Suprapubic skin (tissue), 4 donors: ENCODE measurements around the gene LEMD3. TPM values are rescaled to one million over a fixed set of nuclear protein-coding genes. Genes with fewer than 3 reads are reported as not detected.

Experiments
- DNase-seq, 2 donors: peaks; one replicate each; pipeline ENCODE4 v3.0.0-alpha.2; 2019; ENCODE audit warnings: low spot score in 2 of 2
- H3K27ac ChIP-seq: fragments of 200-600 bp; sonication (generic); one replicate; pipeline ENCODE4 v1.5.1; 2019
- H3K27me3 ChIP-seq: fragments of 200-600 bp; sonication (generic); one replicate; pipeline ENCODE4 v1.5.1; 2019
- H3K36me3 ChIP-seq: fragments of 200-600 bp; sonication (generic); one replicate; pipeline ENCODE4 v1.5.1; 2019
- H3K4me1 ChIP-seq: fragments of 200-600 bp; sonication (generic); one replicate; pipeline ENCODE4 v1.5.1; 2019
- H3K4me3 ChIP-seq: fragments of 200-600 bp; sonication (generic); one replicate; pipeline ENCODE4 v1.5.1; 2019; ENCODE audit warnings: mild to moderate bottlenecking
- H3K9me3 ChIP-seq: fragments of 200-600 bp; sonication (generic); one replicate; pipeline ENCODE4 v1.5.1; 2019
- EP300 ChIP-seq: sonication (generic); formaldehyde crosslinking; IDR thresholded peaks from one replicate; pipeline ENCODE4 v1.6.1; 2017; ENCODE audit warnings: antibody characterized with exemption
- POLR2A ChIP-seq, 2 donors: fragments of 450-650 bp; IDR thresholded peaks; one replicate each; pipeline ENCODE4 v1.6.1; 2017; ENCODE audit warnings: antibody characterized with exemption in 2 of 2, mild to moderate bottlenecking in 2 of 2, moderate library complexity in 2 of 2
- POLR2AphosphoS5 ChIP-seq, 3 donors: sonication (generic); formaldehyde crosslinking; IDR thresholded peaks; one replicate each; pipeline ENCODE4 v1.6.1; 2017; ENCODE audit warnings: antibody characterized with exemption in 3 of 3
- whole genome bisulfite sequencing: methylation state at CpG from one replicate; pipeline ENCODE4 v1.1.5; 2018; 5-methylcytosine and 5-hydroxymethylcytosine counted together
- total RNA-seq, 4 donors: library from RNA; depleted of rRNA; stranded (reverse); fragments of >200 nt; gene quantifications; one replicate each; pipeline ENCODE4 v1.1.0, GENCODE V29; 2016
- TF ChIP-seq, protein P1 (sequence below), 2 donors: fragments of 200-600 bp in 1 of 2; fragments of 450-650 bp in 1 of 2; sonication (generic) in 1 of 2; IDR thresholded peaks; one replicate each; pipeline ENCODE4 v1.5.1; 2016 to 2019; ENCODE audit warnings: antibody characterized with exemption in 2 of 2, mild to moderate bottlenecking in 1 of 2, moderate library complexity in 1 of 2

The LEMD3 gene
- total RNA-seq, 4 donors from 2014 or later = 24.8 to 44.6 (median 37.4) TPM

DNA sequence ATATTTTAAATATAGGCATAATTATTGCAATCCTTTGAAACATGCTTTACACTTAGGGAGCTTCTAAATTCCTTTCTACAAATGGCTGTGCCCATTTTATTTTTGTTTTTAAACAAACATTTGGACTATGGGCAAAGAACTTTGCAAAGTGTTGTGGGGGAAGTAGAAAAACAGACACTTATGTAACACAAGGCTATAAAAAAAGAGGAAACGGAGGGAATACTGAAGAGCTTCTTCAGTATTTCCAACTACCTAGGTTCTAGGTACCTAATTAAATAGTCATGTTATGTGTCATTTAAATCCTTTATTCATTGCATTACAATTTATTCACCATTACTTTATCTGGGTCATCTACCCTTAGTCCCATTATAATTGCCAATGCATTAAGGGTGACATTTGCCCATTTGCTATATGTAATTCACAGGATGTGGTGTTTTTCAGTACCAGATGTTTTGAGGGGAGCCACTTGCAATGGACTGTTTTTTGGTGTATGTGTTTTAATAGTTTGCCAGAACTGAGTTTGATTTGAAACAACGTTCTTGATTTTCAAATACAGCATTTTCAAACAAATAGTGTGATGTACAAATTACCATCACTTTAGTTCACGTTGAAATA, 107.6 kb downstream of the LEMD3 start:
- Histone ChIP-seq H3K36me3 (no peaks in the 10 kb centered on the region), H3K27ac (no peak overlapping the region), H3K27me3 (peaks cover 10% of the 10 kb centered on the region), H3K4me3 (no peak overlapping the region), H3K9me3 (no peaks in the 10 kb centered on the region), H3K4me1 (peaks cover 19% of the 10 kb centered on the region)
- WGBS = 51% methylated on average over 3 of the region's 3 CpGs
- TF ChIP-seq, protein P1, sequence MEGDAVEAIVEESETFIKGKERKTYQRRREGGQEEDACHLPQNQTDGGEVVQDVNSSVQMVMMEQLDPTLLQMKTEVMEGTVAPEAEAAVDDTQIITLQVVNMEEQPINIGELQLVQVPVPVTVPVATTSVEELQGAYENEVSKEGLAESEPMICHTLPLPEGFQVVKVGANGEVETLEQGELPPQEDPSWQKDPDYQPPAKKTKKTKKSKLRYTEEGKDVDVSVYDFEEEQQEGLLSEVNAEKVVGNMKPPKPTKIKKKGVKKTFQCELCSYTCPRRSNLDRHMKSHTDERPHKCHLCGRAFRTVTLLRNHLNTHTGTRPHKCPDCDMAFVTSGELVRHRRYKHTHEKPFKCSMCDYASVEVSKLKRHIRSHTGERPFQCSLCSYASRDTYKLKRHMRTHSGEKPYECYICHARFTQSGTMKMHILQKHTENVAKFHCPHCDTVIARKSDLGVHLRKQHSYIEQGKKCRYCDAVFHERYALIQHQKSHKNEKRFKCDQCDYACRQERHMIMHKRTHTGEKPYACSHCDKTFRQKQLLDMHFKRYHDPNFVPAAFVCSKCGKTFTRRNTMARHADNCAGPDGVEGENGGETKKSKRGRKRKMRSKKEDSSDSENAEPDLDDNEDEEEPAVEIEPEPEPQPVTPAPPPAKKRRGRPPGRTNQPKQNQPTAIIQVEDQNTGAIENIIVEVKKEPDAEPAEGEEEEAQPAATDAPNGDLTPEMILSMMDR (IDR thresholded peaks at IDR 0.05) = no peak
- no peak for TF ChIP-seq POLR2A (IDR thresholded peaks at IDR 0.05)
- TF ChIP-seq EP300 = no peak
- TF ChIP-seq POLR2AphosphoS5 (IDR thresholded peaks at IDR 0.05) = no peak
- DNase-seq = no peak

DNA sequence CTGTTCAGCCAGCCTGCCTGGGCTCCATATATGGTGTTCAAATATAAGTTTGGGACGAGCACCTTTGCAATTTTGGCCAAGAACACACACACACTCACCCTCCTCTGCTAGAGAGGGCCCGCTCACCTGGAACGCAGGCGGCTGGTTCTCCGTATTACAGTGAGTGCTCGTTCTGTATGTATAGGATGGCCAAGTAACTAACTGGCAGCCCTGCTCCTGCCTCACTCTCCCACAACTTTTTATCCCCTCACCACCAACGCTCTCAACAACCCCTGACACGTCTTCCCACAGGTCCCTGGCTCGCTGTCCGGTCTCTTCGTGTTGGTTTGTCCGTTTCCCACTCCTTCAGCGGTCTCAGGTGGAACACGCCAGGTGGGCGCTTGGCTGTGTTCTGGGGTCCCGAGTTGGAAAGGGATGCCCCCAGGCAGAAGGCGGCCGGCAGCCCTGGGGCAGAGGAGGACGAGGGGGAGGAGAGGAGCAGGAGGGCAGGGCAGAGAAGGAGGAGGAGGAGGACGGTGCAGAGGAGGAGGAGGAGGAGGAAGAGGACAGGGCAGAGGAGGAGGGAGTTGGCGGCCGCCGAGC, 108.7 kb downstream of the LEMD3 start:
- Histone ChIP-seq H3K27ac (peak overlapping the region; percentile 73), H3K4me1 (peaks cover 19% of the 10 kb centered on the region)
- WGBS = 29% methylated on average over 19 of the region's 23 CpGs

GRCh38 chr12:65278576-65279368, 109.4 kb downstream of the LEMD3 start, which contains the start of gene MSRB3:
Gene MSRB3 (plus strand): TSS chr12:65278683. CDS start chr12:65308580, 29,897 bp downstream.
- TF ChIP-seq, protein P1 (IDR thresholded peaks at IDR 0.05) = no peak
- TF ChIP-seq POLR2AphosphoS5 (IDR thresholded peaks at IDR 0.05) (no peak), POLR2A (IDR thresholded peaks at IDR 0.05) (no peak), EP300 (no peak)
- Histone ChIP-seq H3K4me1 (peaks cover 19% of the 10 kb centered on the region), H3K36me3 (no peaks in the 10 kb centered on the region), H3K4me3 (peak within 1 kb of the TSS; percentile 67), H3K9me3 (no peaks in the 10 kb centered on the region), H3K27me3 (peaks cover 10% of the 10 kb centered on the region), H3K27ac (peak within 1 kb of the TSS; percentile 73)
- peak; percentile 75 to 83 for DNase-seq
- 0% methylated on average over 38 of the region's 85 CpGs for WGBS

More for the DNA sequence above, 108.7 kb downstream of the LEMD3 start:
- peak overlapping the region; percentile 67 for H3K4me3 ChIP-seq
- TF ChIP-seq EP300 (no peak), POLR2AphosphoS5 (IDR thresholded peaks at IDR 0.05) (no peak), POLR2A (IDR thresholded peaks at IDR 0.05) (no peak)
- TF ChIP-seq, protein P1 (IDR thresholded peaks at IDR 0.05) = no peak
- H3K27me3 ChIP-seq = peaks cover 10% of the 10 kb centered on the region
- H3K36me3 ChIP-seq = no peaks in the 10 kb centered on the region
- peak in 1 of 2 donors; percentile 78 for DNase-seq
- H3K9me3 ChIP-seq = no peaks in the 10 kb centered on the region

GRCh38 chr12:65279369-65280112, 110.2 kb downstream of the LEMD3 start:
- H3K9me3 ChIP-seq = no peaks in the 10 kb centered on the region
- peak overlapping the region; percentile 73 for H3K27ac ChIP-seq
- DNase-seq = no peak
- peak overlapping the region; percentile 67 for H3K4me3 ChIP-seq
- H3K27me3 ChIP-seq = peaks cover 10% of the 10 kb centered on the region
- peaks cover 19% of the 10 kb centered on the region for H3K4me1 ChIP-seq
- 23% methylated on average over 14 of the region's 23 CpGs for WGBS
- H3K36me3 ChIP-seq = no peaks in the 10 kb centered on the region
- TF ChIP-seq, protein P1 (IDR thresholded peaks at IDR 0.05) = no peak
- TF ChIP-seq POLR2A (IDR thresholded peaks at IDR 0.05) (no peak), POLR2AphosphoS5 (IDR thresholded peaks at IDR 0.05) (no peak), EP300 (no peak)
